Liver (tissue), 9 donors: Measurements from ENCODE around the gene CLCN5. TPM values are rescaled to one million over a fixed set of nuclear protein-coding genes. Genes with fewer than 3 reads are reported as not detected.

Experiments
- DNase-seq: peaks from one replicate; pipeline ENCODE4 v3.0.0-alpha.2; 2017; ENCODE audit warnings: low spot score
- H3K27ac ChIP-seq, 2 donors: one replicate each; pipeline ENCODE4 v1.7.0; 2013; ENCODE audit warnings: inconsistent platforms in 2 of 2, low read length in 2 of 2, control low read depth in 1 of 2, low read depth in 1 of 2, mild to moderate bottlenecking in 1 of 2
- H3K27me3 ChIP-seq, 4 donors: one replicate each; pipeline versions ENCODE4 v1.6.1 to v1.7.0; 2013; ENCODE audit warnings: low read length in 3 of 4, inconsistent platforms in 1 of 4, mild to moderate bottlenecking in 1 of 4, moderate library complexity in 1 of 4; ENCODE audit not compliant: control insufficient read depth in 4 of 4, insufficient read depth in 4 of 4
- H3K36me3 ChIP-seq, 4 donors: one replicate each; pipeline versions ENCODE4 v1.6.1 to v1.7.0; 2013; ENCODE audit warnings: low read length in 3 of 4, mild to moderate bottlenecking in 3 of 4, low read depth in 1 of 4, moderate library complexity in 1 of 4; ENCODE audit not compliant: control insufficient read depth in 4 of 4, insufficient read depth in 3 of 4
- H3K4me1 ChIP-seq, 4 donors: one replicate each; pipeline versions ENCODE4 v1.6.1 to v1.7.0; 2013; ENCODE audit warnings: low read length in 3 of 4, mild to moderate bottlenecking in 3 of 4, moderate library complexity in 1 of 4; ENCODE audit not compliant: control insufficient read depth in 4 of 4, insufficient read depth in 4 of 4
- H3K4me3 ChIP-seq, 3 donors: one replicate each; pipeline versions ENCODE4 v1.6.1 to v1.7.0; 2013; ENCODE audit warnings: low read length in 3 of 3, control low read depth in 1 of 3, low read depth in 1 of 3, mild to moderate bottlenecking in 1 of 3
- H3K9ac ChIP-seq, 2 donors: one replicate each; pipeline ENCODE4 v1.7.0; 2013; ENCODE audit warnings: low read length in 2 of 2, mild to moderate bottlenecking in 2 of 2, moderate library complexity in 2 of 2, control low read depth in 1 of 2, low read depth in 1 of 2
- H3K9me3 ChIP-seq, 4 donors: one replicate each; pipeline versions ENCODE4 v1.6.1 to v1.7.0; 2013; ENCODE audit warnings: low read length in 3 of 4; ENCODE audit not compliant: control insufficient read depth in 4 of 4
- EGR1 ChIP-seq, 2 donors: IDR thresholded peaks; 2 replicates each; pipeline ENCODE4 v1.6.1; 2016 to 2018; ENCODE audit warnings: antibody characterized with exemption in 2 of 2, low read depth in 2 of 2
- FOXA1 ChIP-seq: IDR thresholded peaks from 2 replicates; pipeline ENCODE4 v1.6.1; 2016; ENCODE audit warnings: antibody characterized with exemption
- FOXA2 ChIP-seq: IDR thresholded peaks from 2 replicates; pipeline ENCODE4 v1.6.1; 2016; ENCODE audit warnings: antibody characterized with exemption
- GABPA ChIP-seq, 2 donors: IDR thresholded peaks in 1 of 2; conservative IDR thresholded peaks in 1 of 2; 2 replicates each; pipeline ENCODE4 v1.6.1; 2016; ENCODE audit warnings: antibody characterized with exemption in 2 of 2, mild to moderate bottlenecking in 1 of 2, moderate library complexity in 1 of 2
- HNF4A ChIP-seq, 2 donors: conservative IDR thresholded peaks; 2 replicates each; pipeline ENCODE4 v1.6.1; 2016; ENCODE audit warnings: antibody characterized with exemption in 2 of 2, mild to moderate bottlenecking in 2 of 2
- HNF4G ChIP-seq: IDR thresholded peaks from 2 replicates; pipeline ENCODE4 v1.6.1; 2016; ENCODE audit warnings: antibody characterized with exemption
- JUND ChIP-seq, 2 donors: IDR thresholded peaks; 2 replicates each; pipeline ENCODE4 v1.6.1; 2016; ENCODE audit warnings: antibody characterized with exemption in 2 of 2
- NR2F2 ChIP-seq: IDR thresholded peaks from 2 replicates; pipeline ENCODE4 v1.6.1; 2016; ENCODE audit warnings: antibody characterized with exemption
- RAD21 ChIP-seq, 2 donors: IDR thresholded peaks; 2 replicates each; pipeline ENCODE4 v1.6.1; 2016; ENCODE audit warnings: antibody characterized with exemption in 2 of 2, mild to moderate bottlenecking in 2 of 2
- SP1 ChIP-seq: IDR thresholded peaks from 2 replicates; pipeline ENCODE4 v1.6.1; 2018; ENCODE audit warnings: antibody characterized with exemption, mild to moderate bottlenecking
- YY1 ChIP-seq: IDR thresholded peaks from 2 replicates; pipeline ENCODE4 v1.6.1; 2016; ENCODE audit warnings: antibody characterized with exemption, mild to moderate bottlenecking
- WGBS: extraction: QIAGEN DNeasy Blood & Tissue Kit; methylation state at CpG from one replicate; pipeline ENCODE4 v1.1.7; 2013; 5-methylcytosine and 5-hydroxymethylcytosine counted together
- polyA plus RNA-seq, 2 donors: library from polyadenylated mRNA; stranded (reverse) in 1 of 2; unstranded in 1 of 2; fragments of 200-250 nt in 1 of 2; fragments of >200 nt in 1 of 2; fragmentation: Nextera tagmentation in 1 of 2; extraction: Ambion mirVana in 1 of 2; gene quantifications; one replicate each; pipeline versions ENCODE4 v1.2.1 to v1.2.3, GENCODE V29; 2013 to 2015
- total RNA-seq, 2 donors: library from RNA; depleted of rRNA; stranded (reverse); fragments of >200 nt; gene quantifications; one replicate each; pipeline ENCODE4 v1.2.3, GENCODE V29; 2014
- TF ChIP-seq, protein P1 (sequence below): fragments of 150-350 bp; IDR thresholded peaks from 2 replicates; pipeline ENCODE4 v1.5.1; 2017; ENCODE audit warnings: improper control_type of control experiment, low read depth, low read length; ENCODE audit not compliant: missing input control
- TF ChIP-seq, protein P2 (sequence below): IDR thresholded peaks from 2 replicates; pipeline ENCODE4 v1.6.1; 2016; ENCODE audit warnings: antibody characterized with exemption
- TF ChIP-seq, protein P3 (sequence below): IDR thresholded peaks from 2 replicates; pipeline ENCODE4 v1.6.1; 2016; ENCODE audit warnings: antibody characterized with exemption
- TF ChIP-seq, protein P4 (sequence below): IDR thresholded peaks from 2 replicates; pipeline ENCODE4 v1.6.1; 2016; ENCODE audit warnings: antibody characterized with exemption
- donor health status: healthy.
- donor health status: healthy.
- donor health status: healthy.
- donor health status: healthy.
- donor health status: healthy.

CLCN5 gene
- total and polyA plus RNA-seq, 4 donors: 5.6 to 56.1 (median 14.6) TPM

DNA sequence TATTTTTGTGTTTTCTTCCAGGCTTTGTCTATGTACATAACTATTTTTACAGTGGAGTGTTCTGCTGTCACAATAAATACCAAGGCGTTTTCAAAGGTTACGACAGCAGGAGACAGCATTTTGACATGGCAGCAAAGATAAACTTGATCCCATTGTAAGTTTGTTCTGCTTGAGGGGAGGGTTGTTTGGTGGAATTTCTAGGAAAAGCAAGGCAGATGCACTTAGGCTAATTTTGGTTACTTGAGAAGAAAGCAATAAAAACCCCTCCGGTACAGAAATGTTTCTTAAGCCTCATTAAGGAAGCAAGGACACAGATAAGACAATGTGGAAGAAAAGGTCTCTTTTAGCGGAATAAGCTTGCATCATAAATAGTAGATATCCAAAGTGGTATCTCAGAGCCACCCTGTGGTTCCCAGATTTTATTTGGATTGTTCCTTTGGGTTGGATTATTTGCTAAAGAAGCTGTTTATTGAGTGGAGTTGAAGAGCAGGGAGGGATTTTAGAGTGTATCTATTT is 54.3 kb downstream of the CLCN5 start:
- H3K9me3 ChIP-seq: no peaks in the 10 kb centered on the region

DNA sequence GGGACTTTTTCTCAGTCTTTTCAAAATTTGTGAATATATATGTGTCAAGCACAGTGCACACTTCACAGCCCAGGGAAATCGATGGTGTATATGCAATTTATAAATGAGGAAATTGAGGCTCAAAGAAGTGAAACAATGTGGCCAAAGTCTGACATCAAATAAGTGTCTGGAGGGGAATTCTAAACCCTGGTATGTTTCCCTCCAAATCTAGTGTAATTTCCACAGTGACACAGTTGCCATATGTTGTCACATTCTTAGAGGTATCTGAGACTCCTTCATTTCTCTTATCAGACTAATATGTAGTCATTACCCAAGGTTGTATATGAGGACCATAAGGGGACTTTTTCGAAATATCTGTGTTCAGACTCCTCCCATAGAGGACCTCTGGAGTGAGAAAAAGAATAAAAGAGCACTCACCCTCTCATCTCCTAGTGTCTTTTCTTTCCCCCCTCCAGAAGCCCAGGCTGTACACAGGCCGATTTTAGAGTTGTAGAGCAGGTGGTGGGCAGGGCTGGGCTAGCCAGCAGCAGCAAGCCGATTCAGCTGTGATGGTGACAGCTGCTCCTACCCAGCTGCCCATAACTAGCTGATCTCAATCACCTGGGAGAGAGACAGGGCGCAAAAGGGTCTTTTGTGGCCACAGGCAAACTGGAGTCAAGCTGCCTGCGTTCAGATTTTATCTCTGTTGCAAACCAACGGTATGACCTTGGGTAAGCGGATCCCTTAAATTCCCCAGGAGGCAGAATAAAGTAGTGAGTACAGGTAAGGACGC is 55.1 kb downstream of the CLCN5 start:
- no peaks in the 10 kb centered on the region for H3K4me1 ChIP-seq
- H3K27me3 ChIP-seq: no peaks in the 10 kb centered on the region
- H3K4me3 ChIP-seq: no peak overlapping the region
- H3K27ac ChIP-seq: no peak overlapping the region
- no peaks in the 10 kb centered on the region for H3K36me3 ChIP-seq
- no peak for TF ChIP-seq RAD21 (IDR thresholded peaks at IDR 0.05)
- no peak for TF ChIP-seq FOXA2
- TF ChIP-seq, protein P1, sequence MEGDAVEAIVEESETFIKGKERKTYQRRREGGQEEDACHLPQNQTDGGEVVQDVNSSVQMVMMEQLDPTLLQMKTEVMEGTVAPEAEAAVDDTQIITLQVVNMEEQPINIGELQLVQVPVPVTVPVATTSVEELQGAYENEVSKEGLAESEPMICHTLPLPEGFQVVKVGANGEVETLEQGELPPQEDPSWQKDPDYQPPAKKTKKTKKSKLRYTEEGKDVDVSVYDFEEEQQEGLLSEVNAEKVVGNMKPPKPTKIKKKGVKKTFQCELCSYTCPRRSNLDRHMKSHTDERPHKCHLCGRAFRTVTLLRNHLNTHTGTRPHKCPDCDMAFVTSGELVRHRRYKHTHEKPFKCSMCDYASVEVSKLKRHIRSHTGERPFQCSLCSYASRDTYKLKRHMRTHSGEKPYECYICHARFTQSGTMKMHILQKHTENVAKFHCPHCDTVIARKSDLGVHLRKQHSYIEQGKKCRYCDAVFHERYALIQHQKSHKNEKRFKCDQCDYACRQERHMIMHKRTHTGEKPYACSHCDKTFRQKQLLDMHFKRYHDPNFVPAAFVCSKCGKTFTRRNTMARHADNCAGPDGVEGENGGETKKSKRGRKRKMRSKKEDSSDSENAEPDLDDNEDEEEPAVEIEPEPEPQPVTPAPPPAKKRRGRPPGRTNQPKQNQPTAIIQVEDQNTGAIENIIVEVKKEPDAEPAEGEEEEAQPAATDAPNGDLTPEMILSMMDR: no peak
- TF ChIP-seq, protein P2, sequence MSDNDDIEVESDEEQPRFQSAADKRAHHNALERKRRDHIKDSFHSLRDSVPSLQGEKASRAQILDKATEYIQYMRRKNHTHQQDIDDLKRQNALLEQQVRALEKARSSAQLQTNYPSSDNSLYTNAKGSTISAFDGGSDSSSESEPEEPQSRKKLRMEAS: no peak
- no peak for TF ChIP-seq EGR1 (IDR thresholded peaks at IDR 0.05; ENCODE audit: low read depth in 2 of 2)
- TF ChIP-seq NR2F2: no peak
- TF ChIP-seq HNF4A (conservative IDR thresholded peaks at IDR 0.05): no peak
- TF ChIP-seq HNF4G: no peak
- no peak for TF ChIP-seq SP1
- no peak for TF ChIP-seq GABPA (IDR thresholded peaks at IDR 0.05 in 1 of 2, conservative IDR thresholded peaks at IDR 0.05 in 1 of 2)
- no peak for TF ChIP-seq JUND (IDR thresholded peaks at IDR 0.05)
- no peak overlapping the region for H3K9ac ChIP-seq
- WGBS: 84% methylated on average over 9 of the region's 9 CpGs
- H3K9me3 ChIP-seq: no peaks in the 10 kb centered on the region
- no peak for DNase-seq

More for the DNA sequence above, 54.3 kb downstream of the CLCN5 start:
- 86% methylated on average over 4 of the region's 4 CpGs for WGBS
- H3K27me3 ChIP-seq: no peaks in the 10 kb centered on the region
- no peak overlapping the region for H3K27ac ChIP-seq
- H3K4me3 ChIP-seq: no peak overlapping the region
- no peaks in the 10 kb centered on the region for H3K36me3 ChIP-seq
- no peaks in the 10 kb centered on the region for H3K4me1 ChIP-seq
- DNase-seq: no peak
- TF ChIP-seq, protein P3, sequence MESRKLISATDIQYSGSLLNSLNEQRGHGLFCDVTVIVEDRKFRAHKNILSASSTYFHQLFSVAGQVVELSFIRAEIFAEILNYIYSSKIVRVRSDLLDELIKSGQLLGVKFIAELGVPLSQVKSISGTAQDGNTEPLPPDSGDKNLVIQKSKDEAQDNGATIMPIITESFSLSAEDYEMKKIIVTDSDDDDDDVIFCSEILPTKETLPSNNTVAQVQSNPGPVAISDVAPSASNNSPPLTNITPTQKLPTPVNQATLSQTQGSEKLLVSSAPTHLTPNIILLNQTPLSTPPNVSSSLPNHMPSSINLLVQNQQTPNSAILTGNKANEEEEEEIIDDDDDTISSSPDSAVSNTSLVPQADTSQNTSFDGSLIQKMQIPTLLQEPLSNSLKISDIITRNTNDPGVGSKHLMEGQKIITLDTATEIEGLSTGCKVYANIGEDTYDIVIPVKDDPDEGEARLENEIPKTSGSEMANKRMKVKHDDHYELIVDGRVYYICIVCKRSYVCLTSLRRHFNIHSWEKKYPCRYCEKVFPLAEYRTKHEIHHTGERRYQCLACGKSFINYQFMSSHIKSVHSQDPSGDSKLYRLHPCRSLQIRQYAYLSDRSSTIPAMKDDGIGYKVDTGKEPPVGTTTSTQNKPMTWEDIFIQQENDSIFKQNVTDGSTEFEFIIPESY: no peak
- TF ChIP-seq, protein P4, sequence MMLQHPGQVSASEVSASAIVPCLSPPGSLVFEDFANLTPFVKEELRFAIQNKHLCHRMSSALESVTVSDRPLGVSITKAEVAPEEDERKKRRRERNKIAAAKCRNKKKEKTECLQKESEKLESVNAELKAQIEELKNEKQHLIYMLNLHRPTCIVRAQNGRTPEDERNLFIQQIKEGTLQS: no peak
- no peak for TF ChIP-seq FOXA1
- no peak for TF ChIP-seq EGR1 (IDR thresholded peaks at IDR 0.05; ENCODE audit: low read depth in 2 of 2)
- no peak for TF ChIP-seq YY1
- TF ChIP-seq SP1: no peak
- TF ChIP-seq HNF4A (conservative IDR thresholded peaks at IDR 0.05): no peak
- TF ChIP-seq, protein P2: no peak
- no peak for TF ChIP-seq JUND (IDR thresholded peaks at IDR 0.05)
- TF ChIP-seq GABPA (IDR thresholded peaks at IDR 0.05 in 1 of 2, conservative IDR thresholded peaks at IDR 0.05 in 1 of 2): no peak
- no peak overlapping the region for H3K9ac ChIP-seq
